Hepatocyte (in vitro differentiated cells): ENCODE data around the gene CCL20.

Experiments used
- EZH2 ChIP-seq: fragments of 200-600 bp; sonication (generic); IDR thresholded peaks from 2 replicates; pipeline ENCODE4 v1.6.1; 2016; ENCODE audit warnings: antibody characterized with exemption, mild to moderate bottlenecking, borderline replicate concordance
- EZH2phosphoT487 ChIP-seq: fragments of 200-600 bp; sonication (generic); IDR thresholded peaks from one replicate; pipeline ENCODE4 v1.6.1; 2018; ENCODE audit warnings: antibody characterized with exemption, mild to moderate bottlenecking, low read depth, moderate library complexity; ENCODE audit not compliant: unreplicated experiment, severe bottlenecking
- TF ChIP-seq, protein P1 (sequence below): fragments of 200-600 bp; sonication (generic); IDR thresholded peaks from 2 replicates; pipeline ENCODE4 v1.5.1; 2016; ENCODE audit warnings: antibody characterized with exemption, mild to moderate bottlenecking; ENCODE audit not compliant: poor library complexity

DNA sequence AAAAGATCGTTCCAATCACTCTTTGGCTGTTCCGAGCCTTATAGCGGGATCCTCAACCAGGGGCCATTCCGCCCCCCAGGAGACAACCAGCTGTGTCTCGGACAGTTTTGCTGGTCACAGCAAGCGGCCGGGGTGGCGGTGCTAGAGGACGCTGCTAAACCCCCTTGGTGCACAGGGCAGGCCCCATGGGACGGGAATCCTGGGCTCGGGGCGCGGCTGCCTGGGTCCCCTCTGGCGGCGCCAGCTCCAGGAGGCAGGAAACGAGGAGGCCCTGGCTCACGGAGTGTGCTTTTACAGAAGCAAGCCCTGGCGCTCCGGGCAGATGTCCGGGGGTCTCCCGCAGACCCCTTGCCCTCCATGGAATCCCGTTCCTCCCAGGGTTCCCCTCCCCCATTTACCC lies 45.8 kb upstream of the CCL20 start:
- TF ChIP-seq, protein P1, sequence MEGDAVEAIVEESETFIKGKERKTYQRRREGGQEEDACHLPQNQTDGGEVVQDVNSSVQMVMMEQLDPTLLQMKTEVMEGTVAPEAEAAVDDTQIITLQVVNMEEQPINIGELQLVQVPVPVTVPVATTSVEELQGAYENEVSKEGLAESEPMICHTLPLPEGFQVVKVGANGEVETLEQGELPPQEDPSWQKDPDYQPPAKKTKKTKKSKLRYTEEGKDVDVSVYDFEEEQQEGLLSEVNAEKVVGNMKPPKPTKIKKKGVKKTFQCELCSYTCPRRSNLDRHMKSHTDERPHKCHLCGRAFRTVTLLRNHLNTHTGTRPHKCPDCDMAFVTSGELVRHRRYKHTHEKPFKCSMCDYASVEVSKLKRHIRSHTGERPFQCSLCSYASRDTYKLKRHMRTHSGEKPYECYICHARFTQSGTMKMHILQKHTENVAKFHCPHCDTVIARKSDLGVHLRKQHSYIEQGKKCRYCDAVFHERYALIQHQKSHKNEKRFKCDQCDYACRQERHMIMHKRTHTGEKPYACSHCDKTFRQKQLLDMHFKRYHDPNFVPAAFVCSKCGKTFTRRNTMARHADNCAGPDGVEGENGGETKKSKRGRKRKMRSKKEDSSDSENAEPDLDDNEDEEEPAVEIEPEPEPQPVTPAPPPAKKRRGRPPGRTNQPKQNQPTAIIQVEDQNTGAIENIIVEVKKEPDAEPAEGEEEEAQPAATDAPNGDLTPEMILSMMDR, result no peak
- TF ChIP-seq EZH2phosphoT487 (no peak), EZH2 (no peak)
